HFFc6 (cell line): Measurements from ENCODE around the gene SPATA31C2. TPM values are rescaled to one million over a fixed set of nuclear protein-coding genes. Genes with fewer than 3 reads are reported as not detected.

Experiments used
- DNase-seq: peaks from one replicate; pipeline ENCODE4 v3.0.0-alpha.2; 2018
- H3K27ac Mint-ChIP-seq: 2 replicates; pipeline ENCODE4 v1.8.0; 2020; ENCODE audit warnings: mild to moderate bottlenecking, mixed read lengths
- H3K27me3 Mint-ChIP-seq: 2 replicates; pipeline ENCODE4 v1.8.0; 2021; ENCODE audit warnings: mild to moderate bottlenecking, moderate library complexity, mixed read lengths; ENCODE audit not compliant: insufficient read depth
- H3K36me3 Mint-ChIP-seq: 2 replicates; pipeline ENCODE4 v1.8.0; 2021; ENCODE audit warnings: low read depth, mixed read lengths
- H3K4me1 Mint-ChIP-seq: 2 replicates; pipeline ENCODE4 v1.8.0; 2020; ENCODE audit warnings: low read depth, mixed read lengths
- H3K4me3 Mint-ChIP-seq: 2 replicates; pipeline ENCODE4 v1.8.0; 2020; ENCODE audit warnings: mild to moderate bottlenecking, moderate library complexity, mixed read lengths
- H3K9me3 Mint-ChIP-seq: 2 replicates; pipeline ENCODE4 v1.8.0; 2020; ENCODE audit warnings: mild to moderate bottlenecking, mixed read lengths
- CTCF ChIP-seq: fragments of 200-600 bp; sonication (generic); IDR thresholded peaks from 2 replicates; pipeline ENCODE4 v1.5.0; 2021; ENCODE audit warnings: antibody characterized with exemption, mild to moderate bottlenecking
- total RNA-seq, 6 experiments: library from RNA; stranded (reverse); fragmentation: NEBNext Ultra II Directional; extraction: Animal tissue kit (Norgen Biotek cat#: 25700); gene quantifications; 2 replicates in 1 of 6; 3 replicates in 5 of 6; pipeline ENCODE4 v1.2.3, GENCODE V29; 2021

SPATA31C2 gene
- total RNA-seq, 6 experiments from 2014 or later, result not detected

GRCh38 chr9:88180081-88180765 lies 41.9 kb upstream of the SPATA31C2 start:
- peaks cover 5% of the 10 kb centered on the region; the same call in 1 of the 2 replicates for H3K4me1 Mint-ChIP-seq
- H3K27ac Mint-ChIP-seq, result no peak overlapping the region
- no peak for DNase-seq
- H3K9me3 Mint-ChIP-seq, result no peaks in the 10 kb centered on the region
- peaks cover 4% of the 10 kb centered on the region; the same call in 1 of the 2 replicates for H3K36me3 Mint-ChIP-seq
- no peak overlapping the region for H3K4me3 Mint-ChIP-seq
- no peak for TF ChIP-seq CTCF
- H3K27me3 Mint-ChIP-seq, result no peaks in the 10 kb centered on the region

- Mint-ChIP-seq H3K36me3 (peaks cover 4% of the 10 kb centered on the region; the same call in 1 of the 2 replicates), H3K27me3 (no peaks in the 10 kb centered on the region; the same call in 1 of the 2 replicates)
Observed at GRCh38 chr9:88179062-88179521, 40.8 kb upstream of the SPATA31C2 start.

GRCh38 chr9:88178641-88179040 lies 40.4 kb upstream of the SPATA31C2 start:
- Mint-ChIP-seq H3K9me3 (no peaks in the 10 kb centered on the region), H3K27me3 (no peaks in the 10 kb centered on the region; the same call in 1 of the 2 replicates), H3K4me3 (no peak overlapping the region), H3K4me1 (peaks cover 5% of the 10 kb centered on the region; the same call in 1 of the 2 replicates), H3K36me3 (peaks cover 4% of the 10 kb centered on the region; the same call in 1 of the 2 replicates), H3K27ac (no peak overlapping the region)
- TF ChIP-seq CTCF, result no peak
- no peak for DNase-seq

More at GRCh38 chr9:88179062-88179521, 40.8 kb upstream of the SPATA31C2 start:
- H3K9me3 Mint-ChIP-seq, result no peaks in the 10 kb centered on the region
- no peak for TF ChIP-seq CTCF
- no peak overlapping the region for H3K4me3 Mint-ChIP-seq
- no peak overlapping the region for H3K27ac Mint-ChIP-seq
- no peak for DNase-seq
- H3K4me1 Mint-ChIP-seq, result peaks cover 5% of the 10 kb centered on the region; the same call in 1 of the 2 replicates

GRCh38 chr9:88177371-88177770 lies 39.1 kb upstream of the SPATA31C2 start:
- Mint-ChIP-seq H3K9me3 (no peaks in the 10 kb centered on the region), H3K4me3 (no peak overlapping the region), H3K27me3 (no peaks in the 10 kb centered on the region; the same call in 1 of the 2 replicates), H3K36me3 (peaks cover 4% of the 10 kb centered on the region; the same call in 1 of the 2 replicates), H3K4me1 (peaks cover under 1% of the 10 kb centered on the region; the same call in 1 of the 2 replicates), H3K27ac (no peak overlapping the region)
- no peak for DNase-seq
- no peak for TF ChIP-seq CTCF

- H3K27ac Mint-ChIP-seq, result no peak overlapping the region
Observed at GRCh38 chr9:88174324-88174723, 36.0 kb upstream of the SPATA31C2 start.

More at GRCh38 chr9:88174324-88174723, 36.0 kb upstream of the SPATA31C2 start:
- no peak overlapping the region for H3K4me3 Mint-ChIP-seq
- no peaks in the 10 kb centered on the region; the same call in 1 of the 2 replicates for H3K27me3 Mint-ChIP-seq
- H3K4me1 Mint-ChIP-seq, result no peaks in the 10 kb centered on the region
- H3K9me3 Mint-ChIP-seq, result no peaks in the 10 kb centered on the region
- H3K36me3 Mint-ChIP-seq, result peaks cover 4% of the 10 kb centered on the region; the same call in 1 of the 2 replicates
- TF ChIP-seq CTCF, result no peak
- no peak for DNase-seq
